Keratinocyte (primary cell): ENCODE measurements around the gene GNB1.

ENCODE experiments used
- EZH2 ChIP-seq: IDR thresholded peaks from one replicate; pipeline ENCODE4 v1.6.1; 2012; ENCODE audit warnings: inconsistent platforms, mild to moderate bottlenecking, low read length, moderate library complexity
- TF ChIP-seq, protein P1 (sequence below), 3 experiments: IDR thresholded peaks in 1 of 3; conservative IDR thresholded peaks in 1 of 3; optimal IDR thresholded peaks in 1 of 3; 2 replicates in 2 of 3; 3 replicates in 1 of 3; pipeline versions ENCODE3 to v1.5.1; 2011; ENCODE audit warnings: low read length in 3 of 3, mild to moderate bottlenecking in 3 of 3, moderate library complexity in 2 of 3, control low read depth in 1 of 3, inconsistent platforms in 1 of 3; ENCODE audit not compliant: insufficient read depth in 2 of 3; ENCODE audit errors: extremely low read depth in 1 of 3

DNA sequence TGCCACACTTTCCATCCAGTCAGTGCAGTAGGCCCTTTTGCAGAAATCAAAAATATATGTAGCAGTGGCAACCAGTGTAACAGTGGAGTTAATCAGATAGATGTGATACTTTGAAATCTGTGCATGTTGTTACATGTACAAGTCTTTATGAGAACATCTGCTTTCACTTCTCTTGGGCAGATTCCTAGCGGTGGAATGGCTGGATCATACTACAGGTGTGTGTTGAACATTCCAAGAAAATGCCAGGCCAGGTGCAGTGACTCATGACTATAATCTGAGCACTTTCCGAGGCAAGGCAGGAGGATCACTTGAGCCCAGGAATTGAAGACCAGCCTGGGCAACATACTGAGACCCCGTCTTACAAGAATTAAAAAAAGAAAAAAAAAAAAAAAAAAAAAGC lies 55.3 kb downstream of the GNB1 start:
- TF ChIP-seq, protein P1, sequence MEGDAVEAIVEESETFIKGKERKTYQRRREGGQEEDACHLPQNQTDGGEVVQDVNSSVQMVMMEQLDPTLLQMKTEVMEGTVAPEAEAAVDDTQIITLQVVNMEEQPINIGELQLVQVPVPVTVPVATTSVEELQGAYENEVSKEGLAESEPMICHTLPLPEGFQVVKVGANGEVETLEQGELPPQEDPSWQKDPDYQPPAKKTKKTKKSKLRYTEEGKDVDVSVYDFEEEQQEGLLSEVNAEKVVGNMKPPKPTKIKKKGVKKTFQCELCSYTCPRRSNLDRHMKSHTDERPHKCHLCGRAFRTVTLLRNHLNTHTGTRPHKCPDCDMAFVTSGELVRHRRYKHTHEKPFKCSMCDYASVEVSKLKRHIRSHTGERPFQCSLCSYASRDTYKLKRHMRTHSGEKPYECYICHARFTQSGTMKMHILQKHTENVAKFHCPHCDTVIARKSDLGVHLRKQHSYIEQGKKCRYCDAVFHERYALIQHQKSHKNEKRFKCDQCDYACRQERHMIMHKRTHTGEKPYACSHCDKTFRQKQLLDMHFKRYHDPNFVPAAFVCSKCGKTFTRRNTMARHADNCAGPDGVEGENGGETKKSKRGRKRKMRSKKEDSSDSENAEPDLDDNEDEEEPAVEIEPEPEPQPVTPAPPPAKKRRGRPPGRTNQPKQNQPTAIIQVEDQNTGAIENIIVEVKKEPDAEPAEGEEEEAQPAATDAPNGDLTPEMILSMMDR (optimal IDR thresholded peaks at IDR 0.05 in 1 of 3, IDR thresholded peaks at IDR 0.05 in 1 of 3, conservative IDR thresholded peaks at IDR 0.05 in 1 of 3; ENCODE audit: extremely low read depth in 1 of 3, insufficient read depth in 2 of 3, low read length in 3 of 3), result no peak
- TF ChIP-seq EZH2, result no peak
